GM12878 (cell line): ENCODE measurements around the gene SH3BGRL3. TPM values are rescaled to one million over a fixed set of nuclear protein-coding genes. Genes with fewer than 3 reads are reported as not detected.

Source experiments
- ATAC-seq: fragments of 200-7000 bp; cut with Tn5 transposase; 3 replicates; pipeline ENCODE4 v1.9.1; 2020; ENCODE audit warnings: mild to moderate bottlenecking, moderate library complexity
- BruUV-seq: library from RNA; stranded (reverse); fragments of 400-500 nt; replicated peaks from 2 replicates; lab custom pipeline; 2021; lab: Mats Ljungman, UMichigan
- CTCF ChIA-PET: fragments of 300-600 bp; sonication (Branson Sonifier 250); formaldehyde crosslinking; extraction: SDS; loops from one replicate; lab custom pipeline; 2021; ENCODE audit warnings: inconsistent platforms; lab: Yijun Ruan, JAX
- POLR2A ChIA-PET: fragments of 350-600 bp; formaldehyde crosslinking; extraction: SDS; loops from one replicate; lab custom pipeline; 2021; ENCODE audit warnings: inconsistent platforms; lab: Charles Lee
- RAD21 ChIA-PET: fragments of 300-600 bp; sonication (Branson Sonifier 250); formaldehyde crosslinking; loops from one replicate; lab custom pipeline; 2023; ENCODE audit warnings: antibody characterized with exemption; ENCODE audit not compliant: unreplicated experiment; lab: Charles Lee
- SMC1A ChIA-PET: fragments of 300-600 bp; sonication (Branson Sonifier 250); formaldehyde crosslinking; loops from one replicate; lab custom pipeline; 2023; ENCODE audit not compliant: unreplicated experiment, uncharacterized antibody; lab: Charles Lee
- DNase-seq: peaks from one replicate; pipeline ENCODE4 v3.0.0-alpha.2; 2011; ENCODE audit warnings: low read depth, low spot score
- FAIRE-seq: peaks from 3 replicates; lab custom pipeline; 2011; peaks lifted over from hg19 to GRCh38; lab: Jason Lieb, UNC
- H2AFZ ChIP-seq: 2 replicates; pipeline ENCODE4 v1.6.0; 2011; ENCODE audit warnings: low read depth, low read length, control low read depth; ENCODE audit not compliant: control insufficient read depth
- H3K27ac ChIP-seq: 2 replicates; pipeline ENCODE4 v1.5.1; 2011; ENCODE audit warnings: control low read depth; ENCODE audit not compliant: control insufficient read depth, insufficient read depth
- H3K27me3 ChIP-seq, 2 experiments: replicated peaks in 1 of 2; 2 replicates each; pipeline versions ENCODE4 v1.6.0 to v1.6.1; 2011; ENCODE audit warnings: low read length in 1 of 2; ENCODE audit not compliant: control insufficient read depth in 2 of 2, insufficient read depth in 2 of 2
- H3K36me3 ChIP-seq, 2 experiments: 2 replicates each; pipeline ENCODE4 v1.5.1; 2011; ENCODE audit warnings: low read length in 1 of 2; ENCODE audit not compliant: control insufficient read depth in 2 of 2, insufficient read depth in 2 of 2
- H3K4me1 ChIP-seq: 2 replicates; pipeline ENCODE4 v1.6.1; 2011; ENCODE audit warnings: mild to moderate bottlenecking, low read length, moderate library complexity, mixed read lengths; ENCODE audit not compliant: control insufficient read depth, insufficient read depth
- H3K4me2 ChIP-seq: 2 replicates; pipeline ENCODE4 v1.6.0; 2011; ENCODE audit warnings: control low read depth; ENCODE audit not compliant: control insufficient read depth, insufficient read depth
- H3K4me3 ChIP-seq: fragments of 200-600 bp; sonication (generic); 2 replicates; pipeline ENCODE4 v1.5.1; 2016
- H3K79me2 ChIP-seq: 2 replicates; pipeline ENCODE4 v1.6.0; 2011; ENCODE audit warnings: low read length; ENCODE audit not compliant: control insufficient read depth, insufficient read depth
- H3K9ac ChIP-seq: 2 replicates; pipeline ENCODE4 v1.8.0; 2011; ENCODE audit warnings: low read length, control low read depth, mixed read lengths; ENCODE audit not compliant: control insufficient read depth, insufficient read depth
- H3K9me3 ChIP-seq: replicated peaks from 3 replicates; pipeline ENCODE4 v1.5.1; 2011; ENCODE audit warnings: mild to moderate bottlenecking, low read length; ENCODE audit not compliant: control insufficient read depth, insufficient read depth
- H4K20me1 ChIP-seq: 2 replicates; pipeline ENCODE4 v1.6.0; 2011; ENCODE audit not compliant: control insufficient read depth, insufficient read depth
- ATF7 ChIP-seq: fragments of 450-650 bp; IDR thresholded peaks from 2 replicates; pipeline ENCODE4 v1.6.1; 2016; ENCODE audit warnings: low read depth, mild to moderate bottlenecking
- CHD2 ChIP-seq: IDR thresholded peaks from 2 replicates; pipeline ENCODE4 v1.6.1; 2011; ENCODE audit warnings: low read depth, low read length, improper control_type of control experiment, borderline replicate concordance
- FOXK2 ChIP-seq: fragments of 450-650 bp; IDR thresholded peaks from 2 replicates; pipeline ENCODE4 v1.6.1; 2017; ENCODE audit warnings: mild to moderate bottlenecking, moderate library complexity
- KAT2A ChIP-seq: conservative IDR thresholded peaks from 2 replicates; pipeline ENCODE4 v1.6.1; 2011; ENCODE audit warnings: low read depth, low read length; ENCODE audit not compliant: control insufficient read depth
- MTA3 ChIP-seq: IDR thresholded peaks from 2 replicates; pipeline ENCODE4 v1.6.1; 2012; ENCODE audit warnings: low read length, inconsistent platforms, borderline replicate concordance
- NFIC ChIP-seq: IDR thresholded peaks from 2 replicates; pipeline ENCODE4 v1.6.1; 2012; ENCODE audit warnings: low read depth, mild to moderate bottlenecking, inconsistent platforms, low read length, moderate library complexity
- NFXL1 ChIP-seq: fragments of 450-650 bp; IDR thresholded peaks from 2 replicates; pipeline ENCODE4 v1.6.1; 2017; ENCODE audit warnings: antibody characterized with exemption, mild to moderate bottlenecking, borderline replicate concordance
- NFYB ChIP-seq: IDR thresholded peaks from 2 replicates; pipeline ENCODE4 v1.6.1; 2011; ENCODE audit warnings: low read depth, mild to moderate bottlenecking, low read length, improper control_type of control experiment, moderate library complexity; ENCODE audit not compliant: insufficient read depth
- NR2C1 ChIP-seq: fragments of 450-650 bp; IDR thresholded peaks from 2 replicates; pipeline ENCODE4 v1.6.1; 2017; ENCODE audit warnings: antibody characterized with exemption, mild to moderate bottlenecking, moderate library complexity
- NR2C2 ChIP-seq: IDR thresholded peaks from 2 replicates; pipeline ENCODE4 v1.6.1; 2011; ENCODE audit warnings: borderline replicate concordance, low read depth; ENCODE audit not compliant: control insufficient read depth, insufficient read length
- SIX5 ChIP-seq: IDR thresholded peaks from 2 replicates; pipeline ENCODE4 v1.6.1; 2011; ENCODE audit warnings: mild to moderate bottlenecking, low read depth, low read length, moderate library complexity; ENCODE audit not compliant: severe bottlenecking
- SMARCA5 ChIP-seq: fragments of 450-650 bp; IDR thresholded peaks from 2 replicates; pipeline ENCODE4 v1.6.1; 2017; ENCODE audit warnings: mild to moderate bottlenecking
- YBX1 ChIP-seq: fragments of 450-650 bp; IDR thresholded peaks from 2 replicates; pipeline ENCODE4 v1.6.1; 2016; ENCODE audit warnings: antibody characterized with exemption
- ZNF274 ChIP-seq: IDR thresholded peaks from one replicate; pipeline ENCODE4 v1.8.0; 2011; ENCODE audit not compliant: insufficient read length, insufficient read depth
- ZNF384 ChIP-seq: IDR thresholded peaks from 2 replicates; pipeline ENCODE4 v1.6.1; 2012; ENCODE audit warnings: low read depth, mild to moderate bottlenecking, low read length, improper control_type of control experiment, borderline replicate concordance
- WGBS: methylation state at CpG from one replicate; pipeline ENCODE4 v1.1.6; 2016; ENCODE audit warnings: low lambda C conversion rate; ENCODE audit not compliant: insufficient replicate concordance, insufficient coverage; ENCODE audit errors: missing lambda C conversion rate; 5-methylcytosine and 5-hydroxymethylcytosine counted together
- in situ Hi-C: fragments of 300-500 bp; cut with MboI; formaldehyde crosslinking; loops from 9 replicates; pipeline ENCODE4 v1.14.3; 2018; ENCODE audit warnings: mixed read lengths
- intact Hi-C: fragments of 100-400 bp; cut with micrococcal nuclease; formaldehyde crosslinking; loops from one replicate; pipeline ENCODE4 v1.14.2; 2022; ENCODE audit not compliant: unreplicated experiment
- polyA plus RNA-seq, 11 experiments: library from polyadenylated mRNA; depleted of rRNA in 4 of 11; unstranded in 6 of 11; stranded (reverse) in 5 of 11; fragments of >200 nt; fragmentation: Nextera tagmentation in 4 of 11; fragmentation: Illumina TruSeq in 1 of 11; extraction: Ambion mirVana in 4 of 11; extraction: Trizol in 1 of 11; gene quantifications; 1 replicate in 1 of 11; 2 replicates in 10 of 11; pipeline versions ENCODE4 v1.2.1 to v1.2.3, GENCODE V29; 2011 to 2016; ENCODE audit warnings: inconsistent platforms in 2 of 11, missing spikeins in 2 of 11, low read depth in 1 of 11
- total RNA-seq, 4 experiments: library from RNA; depleted of rRNA in 3 of 4; stranded (reverse); fragments of >200 nt in 3 of 4; fragmentation: Illumina TruSeq in 1 of 4; extraction: Trizol in 1 of 4; gene quantifications; 2 replicates each; pipeline versions ENCODE4 v1.2.1 to v1.2.3, GENCODE V29; 2013 to 2021
- TF ChIP-seq, protein P1 (sequence below): fragments of 450-650 bp; formaldehyde crosslinking; IDR thresholded peaks from 2 replicates; pipeline ENCODE4 v1.4.0; 2022; ENCODE audit warnings: mild to moderate bottlenecking, moderate library complexity
- TF ChIP-seq, protein P2 (sequence below): fragments of 450-650 bp; IDR thresholded peaks from 2 replicates; pipeline ENCODE4 v1.6.1; 2017; ENCODE audit warnings: borderline replicate concordance
- TF ChIP-seq, protein P3 (sequence below): IDR thresholded peaks from 2 replicates; pipeline ENCODE4 v1.6.1; 2011; ENCODE audit warnings: low read depth, low read length, improper control_type of control experiment, borderline replicate concordance
- TF ChIP-seq, protein P4 (sequence below): IDR thresholded peaks from 2 replicates; pipeline ENCODE4 v1.6.1; 2012; ENCODE audit warnings: low read depth, low read length, improper control_type of control experiment

The SH3BGRL3 gene
- total and polyA plus RNA-seq, 10 of the 15 experiments (the other 5 are each of a cell fraction or from before 2014, with no cell fraction given) = 39.7 to 390 (median 118) TPM

DNA sequence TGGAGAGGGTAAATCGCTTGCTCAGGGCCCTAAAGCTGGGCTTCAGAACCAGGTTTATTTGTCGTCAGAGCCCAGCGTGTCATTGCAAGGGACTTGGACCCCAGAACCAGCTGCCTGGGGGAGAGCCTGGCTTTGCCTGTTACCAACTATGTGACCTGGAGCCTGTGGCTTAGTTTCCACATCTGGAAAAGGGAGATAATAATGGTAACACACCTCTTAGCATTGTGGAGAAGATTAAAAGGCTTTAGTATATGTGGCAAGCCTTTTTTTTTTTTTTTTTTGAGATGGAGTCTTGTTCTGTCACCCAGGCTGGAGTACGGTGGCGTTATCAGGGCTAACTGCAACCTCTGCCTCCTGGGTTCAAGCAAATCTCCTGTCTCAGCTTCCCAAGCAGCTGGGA lies 50.4 kb downstream of the SH3BGRL3 start:
- ChIA-PET SMC1A (interaction anchor here (0.7 to 1.5 kb wide), 5 partner anchors 14 to 87 kb away, joined by 3 to 4 read pairs (median 3); no protein-coding TSS in a partner anchor), CTCF (interaction anchor here (1.4 to 7.3 kb wide), 5 partner anchors 34 to 56 kb away, joined by 3 to 47 read pairs (median 5); no protein-coding TSS in a partner anchor)
- TF ChIP-seq NR2C1 (no peak), MTA3 (no peak), ZNF274 (no peak), ATF7 (no peak), SMARCA5 (no peak), KAT2A (no peak), ZNF384 (no peak), NR2C2 (no peak), NFXL1 (no peak), CHD2 (no peak), NFYB (no peak), YBX1 (no peak), NFIC (no peak), FOXK2 (no peak), SIX5 (no peak)
- TF ChIP-seq, protein P1, sequence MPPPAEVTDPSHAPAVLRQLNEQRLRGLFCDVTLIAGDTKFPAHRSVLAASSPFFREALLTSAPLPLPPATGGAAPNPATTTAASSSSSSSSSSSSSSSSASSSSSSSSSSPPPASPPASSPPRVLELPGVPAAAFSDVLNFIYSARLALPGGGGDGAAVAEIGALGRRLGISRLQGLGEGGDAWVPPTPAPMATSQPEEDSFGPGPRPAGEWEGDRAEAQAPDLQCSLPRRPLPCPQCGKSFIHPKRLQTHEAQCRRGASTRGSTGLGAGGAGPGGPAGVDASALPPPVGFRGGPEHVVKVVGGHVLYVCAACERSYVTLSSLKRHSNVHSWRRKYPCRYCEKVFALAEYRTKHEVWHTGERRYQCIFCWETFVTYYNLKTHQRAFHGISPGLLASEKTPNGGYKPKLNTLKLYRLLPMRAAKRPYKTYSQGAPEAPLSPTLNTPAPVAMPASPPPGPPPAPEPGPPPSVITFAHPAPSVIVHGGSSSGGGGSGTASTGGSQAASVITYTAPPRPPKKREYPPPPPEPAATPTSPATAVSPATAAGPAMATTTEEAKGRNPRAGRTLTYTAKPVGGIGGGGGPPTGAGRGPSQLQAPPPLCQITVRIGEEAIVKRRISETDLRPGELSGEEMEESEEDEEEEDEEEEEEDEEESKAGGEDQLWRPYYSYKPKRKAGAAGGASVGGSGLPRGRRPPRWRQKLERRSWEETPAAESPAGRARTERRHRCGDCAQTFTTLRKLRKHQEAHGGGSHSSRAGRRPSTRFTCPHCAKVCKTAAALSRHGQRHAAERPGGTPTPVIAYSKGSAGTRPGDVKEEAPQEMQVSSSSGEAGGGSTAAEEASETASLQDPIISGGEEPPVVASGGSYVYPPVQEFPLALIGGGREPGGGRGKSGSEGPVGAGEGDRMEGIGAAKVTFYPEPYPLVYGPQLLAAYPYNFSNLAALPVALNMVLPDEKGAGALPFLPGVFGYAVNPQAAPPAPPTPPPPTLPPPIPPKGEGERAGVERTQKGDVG (CRISPR knock-in tag) = no peak
- TF ChIP-seq, protein P2, sequence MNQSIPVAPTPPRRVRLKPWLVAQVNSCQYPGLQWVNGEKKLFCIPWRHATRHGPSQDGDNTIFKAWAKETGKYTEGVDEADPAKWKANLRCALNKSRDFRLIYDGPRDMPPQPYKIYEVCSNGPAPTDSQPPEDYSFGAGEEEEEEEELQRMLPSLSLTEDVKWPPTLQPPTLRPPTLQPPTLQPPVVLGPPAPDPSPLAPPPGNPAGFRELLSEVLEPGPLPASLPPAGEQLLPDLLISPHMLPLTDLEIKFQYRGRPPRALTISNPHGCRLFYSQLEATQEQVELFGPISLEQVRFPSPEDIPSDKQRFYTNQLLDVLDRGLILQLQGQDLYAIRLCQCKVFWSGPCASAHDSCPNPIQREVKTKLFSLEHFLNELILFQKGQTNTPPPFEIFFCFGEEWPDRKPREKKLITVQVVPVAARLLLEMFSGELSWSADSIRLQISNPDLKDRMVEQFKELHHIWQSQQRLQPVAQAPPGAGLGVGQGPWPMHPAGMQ = no peak
- TF ChIP-seq, protein P3, sequence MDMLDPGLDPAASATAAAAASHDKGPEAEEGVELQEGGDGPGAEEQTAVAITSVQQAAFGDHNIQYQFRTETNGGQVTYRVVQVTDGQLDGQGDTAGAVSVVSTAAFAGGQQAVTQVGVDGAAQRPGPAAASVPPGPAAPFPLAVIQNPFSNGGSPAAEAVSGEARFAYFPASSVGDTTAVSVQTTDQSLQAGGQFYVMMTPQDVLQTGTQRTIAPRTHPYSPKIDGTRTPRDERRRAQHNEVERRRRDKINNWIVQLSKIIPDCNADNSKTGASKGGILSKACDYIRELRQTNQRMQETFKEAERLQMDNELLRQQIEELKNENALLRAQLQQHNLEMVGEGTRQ = no peak
- TF ChIP-seq, protein P4, sequence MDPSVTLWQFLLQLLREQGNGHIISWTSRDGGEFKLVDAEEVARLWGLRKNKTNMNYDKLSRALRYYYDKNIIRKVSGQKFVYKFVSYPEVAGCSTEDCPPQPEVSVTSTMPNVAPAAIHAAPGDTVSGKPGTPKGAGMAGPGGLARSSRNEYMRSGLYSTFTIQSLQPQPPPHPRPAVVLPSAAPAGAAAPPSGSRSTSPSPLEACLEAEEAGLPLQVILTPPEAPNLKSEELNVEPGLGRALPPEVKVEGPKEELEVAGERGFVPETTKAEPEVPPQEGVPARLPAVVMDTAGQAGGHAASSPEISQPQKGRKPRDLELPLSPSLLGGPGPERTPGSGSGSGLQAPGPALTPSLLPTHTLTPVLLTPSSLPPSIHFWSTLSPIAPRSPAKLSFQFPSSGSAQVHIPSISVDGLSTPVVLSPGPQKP = no peak
- TF ChIP-seq, all 136 proteins: peak for 0
- RAD21 ChIA-PET = no interaction called here
- DNase-seq (no peak), FAIRE-seq (no peak), ATAC-seq (no peak)
- Histone ChIP-seq H3K9me3 (no peaks in the 10 kb centered on the region), H2AFZ (no peak overlapping the region), H3K4me1 (no peaks in the 10 kb centered on the region), H3K9ac (no peak overlapping the region), H3K36me3 (no peaks in the 10 kb centered on the region), H3K4me3 (no peak overlapping the region), H3K27ac (no peak overlapping the region), H3K79me2 (no peaks in the 10 kb centered on the region), H3K4me2 (no peak overlapping the region), H3K27me3 (no peaks in the 10 kb centered on the region; a peak in 2 of 4 replicates), H4K20me1 (no peaks in the 10 kb centered on the region)
- BruUV-seq = no TSS peak
- in situ Hi-C loops (no loop called here), intact Hi-C loops (no loop called here)
- WGBS = 41% methylated on average over 3 of the region's 5 CpGs
- POLR2A ChIA-PET = no interaction called here
